Mucosa of stomach (tissue), 1 donor: ENCODE measurements around the gene RPL27.
A peak's percentile ranks its signal among the peaks of the same experiment; 100 is the strongest.

ENCODE experiments used
- H3K27me3 ChIP-seq: one replicate; pipeline ENCODE4 v1.7.0; 2013; ENCODE audit warnings: mild to moderate bottlenecking, low read length; ENCODE audit not compliant: control insufficient read depth, insufficient read depth
- H3K36me3 ChIP-seq: one replicate; pipeline ENCODE4 v1.7.0; 2013; ENCODE audit warnings: low read length; ENCODE audit not compliant: control insufficient read depth, insufficient read depth
- H3K4me1 ChIP-seq: one replicate; pipeline ENCODE4 v1.7.0; 2013; ENCODE audit warnings: mild to moderate bottlenecking, low read length; ENCODE audit not compliant: control insufficient read depth, insufficient read depth
- H3K4me3 ChIP-seq: one replicate; pipeline ENCODE4 v1.7.0; 2013; ENCODE audit warnings: low read length
- H3K9ac ChIP-seq: one replicate; pipeline ENCODE4 v1.7.0; 2013; ENCODE audit warnings: mild to moderate bottlenecking, low read length, moderate library complexity
- H3K9me3 ChIP-seq: one replicate; pipeline ENCODE4 v1.7.0; 2013; ENCODE audit warnings: mild to moderate bottlenecking, low read length, moderate library complexity; ENCODE audit not compliant: control insufficient read depth
- donor health status: Pancreatic carcinoma.

Gene RPL27

GRCh38 chr17:43003542-43004172 is 5.4 kb downstream of the RPL27 start:
- no peaks in the 10 kb centered on the region for H3K27me3 ChIP-seq
- no peaks in the 10 kb centered on the region for H3K36me3 ChIP-seq
- H3K9me3 ChIP-seq, result no peaks in the 10 kb centered on the region
- peaks cover 19% of the 10 kb centered on the region for H3K4me1 ChIP-seq
- H3K4me3 ChIP-seq, result no peak overlapping the region
- H3K9ac ChIP-seq, result no peak overlapping the region

GRCh38 chr17:43006639-43007551 is 8.7 kb downstream of the RPL27 start, which contains the start of gene IFI35:
TSS of gene IFI35 (plus strand) at chr17:43006784. CDS start at chr17:43006948, 164 bp downstream.
- Histone ChIP-seq H3K4me3 (peak within 1 kb of the TSS; percentile 100), H3K9me3 (no peaks in the 10 kb centered on the region), H3K36me3 (no peaks in the 10 kb centered on the region), H3K27me3 (no peaks in the 10 kb centered on the region), H3K4me1 (peaks cover 20% of the 10 kb centered on the region), H3K9ac (peak within 1 kb of the TSS; percentile 99)

- no peak overlapping the region for H3K9ac ChIP-seq
These were observed 12.6 kb downstream of the RPL27 start for GRCh38 chr17:43010667-43011308.

GRCh38 chr17:43011728-43012472 is 13.7 kb downstream of the RPL27 start:
- no peaks in the 10 kb centered on the region for H3K27me3 ChIP-seq
- no peak overlapping the region for H3K4me3 ChIP-seq
- no peaks in the 10 kb centered on the region for H3K9me3 ChIP-seq
- H3K4me1 ChIP-seq, result peaks cover 40% of the 10 kb centered on the region
- no peaks in the 10 kb centered on the region for H3K36me3 ChIP-seq
- H3K9ac ChIP-seq, result peak overlapping the region; percentile 39

More at GRCh38 chr17:43010667-43011308, 12.6 kb downstream of the RPL27 start:
- Histone ChIP-seq H3K4me3 (no peak overlapping the region), H3K36me3 (no peaks in the 10 kb centered on the region), H3K4me1 (peaks cover 40% of the 10 kb centered on the region), H3K27me3 (no peaks in the 10 kb centered on the region), H3K9me3 (no peaks in the 10 kb centered on the region)

- Histone ChIP-seq H3K27me3 (no peaks in the 10 kb centered on the region), H3K9me3 (no peaks in the 10 kb centered on the region), H3K4me1 (peaks cover 37% of the 10 kb centered on the region), H3K9ac (no peak overlapping the region), H3K4me3 (no peak overlapping the region), H3K36me3 (no peaks in the 10 kb centered on the region)
These were observed 15.1 kb downstream of the RPL27 start for GRCh38 chr17:43013296-43013695.

- no peaks in the 10 kb centered on the region for H3K9me3 ChIP-seq
- no peaks in the 10 kb centered on the region for H3K36me3 ChIP-seq
- peaks cover 42% of the 10 kb centered on the region for H3K4me1 ChIP-seq
- no peaks in the 10 kb centered on the region for H3K27me3 ChIP-seq
- no peak overlapping the region for H3K4me3 ChIP-seq
- H3K9ac ChIP-seq, result no peak overlapping the region
These were observed 15.9 kb downstream of the RPL27 start for GRCh38 chr17:43014020-43014648.

- Histone ChIP-seq H3K4me3 (no peak overlapping the region), H3K9ac (no peak overlapping the region), H3K36me3 (no peaks in the 10 kb centered on the region), H3K4me1 (peaks cover 48% of the 10 kb centered on the region), H3K9me3 (no peaks in the 10 kb centered on the region), H3K27me3 (no peaks in the 10 kb centered on the region)
These were observed 16.7 kb downstream of the RPL27 start for GRCh38 chr17:43014649-43015542.

- Histone ChIP-seq H3K9me3 (no peaks in the 10 kb centered on the region), H3K36me3 (no peaks in the 10 kb centered on the region), H3K27me3 (no peaks in the 10 kb centered on the region), H3K9ac (no peak overlapping the region), H3K4me3 (no peak overlapping the region), H3K4me1 (peaks cover 48% of the 10 kb centered on the region)
These were observed 17.4 kb downstream of the RPL27 start for GRCh38 chr17:43015579-43015978.

- Histone ChIP-seq H3K9ac (no peak overlapping the region), H3K4me3 (no peak overlapping the region), H3K9me3 (no peaks in the 10 kb centered on the region), H3K27me3 (no peaks in the 10 kb centered on the region), H3K36me3 (no peaks in the 10 kb centered on the region), H3K4me1 (peaks cover 49% of the 10 kb centered on the region)
These were observed 18.0 kb downstream of the RPL27 start for GRCh38 chr17:43016216-43016615.

GRCh38 chr17:43018008-43018853 is 20.0 kb downstream of the RPL27 start:
- no peaks in the 10 kb centered on the region for H3K9me3 ChIP-seq
- H3K4me1 ChIP-seq, result peaks cover 47% of the 10 kb centered on the region
- H3K27me3 ChIP-seq, result no peaks in the 10 kb centered on the region
- H3K4me3 ChIP-seq, result no peak overlapping the region
- no peak overlapping the region for H3K9ac ChIP-seq
- H3K36me3 ChIP-seq, result no peaks in the 10 kb centered on the region
